Gastroesophageal sphincter (tissue), 3 donors: ENCODE data around the gene DNM3.

Experiments used
- CTCF ChIP-seq, 4 experiments: fragments of 200-600 bp in 2 of 4; fragments of 450-650 bp in 2 of 4; sonication (generic) in 1 of 4; IDR thresholded peaks; one replicate each; pipeline ENCODE4 v1.5.1; 2017 to 2019; ENCODE audit warnings: antibody characterized with exemption in 4 of 4, mild to moderate bottlenecking in 2 of 4, moderate library complexity in 2 of 4
- EP300 ChIP-seq: sonication (generic); formaldehyde crosslinking; IDR thresholded peaks from one replicate; pipeline ENCODE4 v1.6.1; 2017; ENCODE audit warnings: antibody characterized with exemption, mild to moderate bottlenecking
- POLR2AphosphoS5 ChIP-seq: sonication (generic); formaldehyde crosslinking; IDR thresholded peaks from one replicate; pipeline ENCODE4 v1.6.1; 2017; ENCODE audit warnings: antibody characterized with exemption

GRCh38 chr1:172180501-172181285 lies 339.4 kb downstream of the DNM3 start:
- TF ChIP-seq CTCF (IDR thresholded peaks at IDR 0.05), result peak in 1 of 4 experiments; percentile 14
- TF ChIP-seq EP300, result no peak
- no peak for TF ChIP-seq POLR2AphosphoS5
